ENCODE data around the gene NELL2. TPM values are rescaled to one million over a fixed set of nuclear protein-coding genes. Genes with fewer than 3 reads are reported as not detected.

The NELL2 gene
- total RNA-seq, 1 donor from 2014 or later, result 1.0 TPM

- H2AFZ ChIP-seq (ENCODE audit: low read depth, low read length), result no peak overlapping the region
- no peaks in the 10 kb centered on the region for H4K20me1 ChIP-seq (ENCODE audit: insufficient read depth, low read length)
- no peak overlapping the region for H3K4me3 ChIP-seq (ENCODE audit: insufficient read depth, low read depth, low read length)
- Mint-ChIP-seq H3K27me3 (ENCODE audit: low read depth, unreplicated experiment) (no peaks in the 10 kb centered on the region), H3K27ac (ENCODE audit: unreplicated experiment) (no peak overlapping the region), H3K36me3 (ENCODE audit: low read depth, unreplicated experiment) (no peaks in the 10 kb centered on the region), H3K9me3 (ENCODE audit: unreplicated experiment) (no peaks in the 10 kb centered on the region), H3K4me3 (ENCODE audit: unreplicated experiment) (no peak overlapping the region), H3K4me1 (ENCODE audit: low read depth, unreplicated experiment) (peaks cover 2% of the 10 kb centered on the region)
- no peaks in the 10 kb centered on the region for H3K4me1 ChIP-seq (ENCODE audit: insufficient read depth, low read length)
- DNase-seq (ENCODE audit: low read depth), result no peak
- H3K9me3 ChIP-seq (ENCODE audit: insufficient read depth, low read depth, low read length), result no peaks in the 10 kb centered on the region
- H3K27me3 ChIP-seq (ENCODE audit: insufficient read depth, low read length), result no peaks in the 10 kb centered on the region
- no peaks in the 10 kb centered on the region for H3K79me2 ChIP-seq (ENCODE audit: insufficient read depth, low read length)
- H3K4me2 ChIP-seq (ENCODE audit: low read length), result no peak overlapping the region
- no peak overlapping the region for H3K9ac ChIP-seq (ENCODE audit: low read length)
- H3K36me3 ChIP-seq (ENCODE audit: insufficient read depth, low read length), result no peaks in the 10 kb centered on the region
- H3K27ac ChIP-seq (ENCODE audit: low read depth, low read length), result no peak overlapping the region
- TF ChIP-seq EZH2 (IDR thresholded peaks at IDR 0.05; ENCODE audit: insufficient read depth, low read length), result no peak
- no peak for TF ChIP-seq CTCF (IDR thresholded peaks at IDR 0.05; ENCODE audit: insufficient read depth, low read depth, low read length)
- no peak for FAIRE-seq
These were observed 27.4 kb downstream of the NELL2 start for GRCh38 chr12:44848703-44849085.

DNA sequence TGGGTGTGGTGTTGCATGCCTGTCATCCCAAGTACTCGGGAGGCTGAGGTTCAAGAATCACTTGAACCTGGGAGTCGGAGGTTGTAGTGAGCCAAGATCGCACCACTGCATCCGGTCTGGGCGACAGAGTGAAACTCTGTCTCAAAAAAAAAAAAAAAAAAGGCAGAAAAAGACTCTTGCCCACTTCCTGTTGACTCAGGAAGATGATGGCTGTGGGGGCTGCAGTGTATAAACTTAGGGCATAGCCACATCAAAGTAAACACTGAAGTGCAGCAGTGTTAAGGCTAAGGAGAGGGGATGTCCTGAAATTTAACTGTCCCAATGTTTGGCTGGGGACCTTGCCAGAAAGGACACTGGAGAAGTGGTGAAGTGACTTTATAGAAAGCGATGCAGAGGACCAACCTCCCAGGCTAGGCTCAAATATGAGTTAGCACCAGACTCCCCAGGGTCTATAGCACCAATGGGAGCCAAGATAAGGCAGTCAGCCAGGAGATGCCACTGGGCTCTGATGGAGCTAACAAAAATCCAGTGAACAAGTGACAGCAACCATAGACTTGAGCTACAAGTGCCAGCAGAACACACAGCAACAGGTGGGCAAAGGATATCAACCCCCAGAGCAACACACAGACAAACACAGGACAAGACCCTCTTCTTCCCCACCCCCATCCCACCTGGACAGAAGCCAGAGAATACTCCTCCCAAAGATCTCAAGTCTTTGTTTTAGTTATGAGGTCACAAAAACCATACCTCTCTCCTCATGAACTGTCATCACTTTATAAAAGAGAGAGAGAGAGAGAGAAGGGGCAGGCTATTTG is 28.0 kb downstream of the NELL2 start:
- TF ChIP-seq EZH2 (IDR thresholded peaks at IDR 0.05; ENCODE audit: insufficient read depth, low read length), result no peak
- Histone ChIP-seq H3K9me3 (ENCODE audit: insufficient read depth, low read depth, low read length) (no peaks in the 10 kb centered on the region), H3K4me3 (ENCODE audit: insufficient read depth, low read depth, low read length) (no peak overlapping the region), H3K9ac (ENCODE audit: low read length) (no peak overlapping the region), H3K79me2 (ENCODE audit: insufficient read depth, low read length) (no peaks in the 10 kb centered on the region), H3K27me3 (ENCODE audit: insufficient read depth, low read length) (no peaks in the 10 kb centered on the region), H2AFZ (ENCODE audit: low read depth, low read length) (no peak overlapping the region), H3K36me3 (ENCODE audit: insufficient read depth, low read length) (no peaks in the 10 kb centered on the region), H4K20me1 (ENCODE audit: insufficient read depth, low read length) (no peaks in the 10 kb centered on the region), H3K4me1 (ENCODE audit: insufficient read depth, low read length) (no peaks in the 10 kb centered on the region), H3K4me2 (ENCODE audit: low read length) (no peak overlapping the region), H3K27ac (ENCODE audit: low read depth, low read length) (no peak overlapping the region)
- Mint-ChIP-seq H3K27me3 (ENCODE audit: low read depth, unreplicated experiment) (no peaks in the 10 kb centered on the region), H3K4me3 (ENCODE audit: unreplicated experiment) (no peak overlapping the region), H3K27ac (ENCODE audit: unreplicated experiment) (no peak overlapping the region), H3K36me3 (ENCODE audit: low read depth, unreplicated experiment) (no peaks in the 10 kb centered on the region), H3K4me1 (ENCODE audit: low read depth, unreplicated experiment) (peaks cover 2% of the 10 kb centered on the region), H3K9me3 (ENCODE audit: unreplicated experiment) (no peaks in the 10 kb centered on the region)
- DNase-seq (ENCODE audit: low read depth) (no peak), FAIRE-seq (no peak)

DNA sequence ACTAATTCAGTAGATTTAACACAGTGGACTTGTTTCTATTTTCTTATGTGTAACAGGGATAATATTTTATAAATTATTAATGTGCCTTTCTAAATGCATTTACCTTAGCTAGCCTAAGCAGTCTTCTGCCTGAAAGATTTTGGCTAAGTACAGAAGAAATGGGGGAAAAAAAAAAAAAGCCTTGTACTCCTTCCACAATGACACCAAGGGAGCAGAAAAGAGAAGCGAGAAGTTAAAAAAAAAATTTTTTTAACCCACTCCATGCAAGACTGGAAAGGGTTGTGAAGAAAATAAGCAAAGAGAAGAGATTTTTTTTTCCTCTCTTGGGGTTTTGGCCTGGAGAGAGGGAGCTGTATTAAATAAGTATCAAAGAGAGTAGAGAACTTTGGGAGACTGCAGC is 28.7 kb downstream of the NELL2 start:
- DNase-seq (ENCODE audit: low read depth) (no peak), FAIRE-seq (no peak)
- H3K36me3 ChIP-seq (ENCODE audit: insufficient read depth, low read length), result no peaks in the 10 kb centered on the region
- H2AFZ ChIP-seq (ENCODE audit: low read depth, low read length), result no peak overlapping the region
- H3K4me2 ChIP-seq (ENCODE audit: low read length), result no peak overlapping the region
- H3K27me3 Mint-ChIP-seq (ENCODE audit: low read depth, unreplicated experiment), result no peaks in the 10 kb centered on the region
- H3K4me3 Mint-ChIP-seq (ENCODE audit: unreplicated experiment), result no peak overlapping the region
- no peak for TF ChIP-seq EZH2 (IDR thresholded peaks at IDR 0.05; ENCODE audit: insufficient read depth, low read length)
- TF ChIP-seq CTCF (IDR thresholded peaks at IDR 0.05; ENCODE audit: insufficient read depth, low read depth, low read length), result no peak
- H3K4me1 Mint-ChIP-seq (ENCODE audit: low read depth, unreplicated experiment), result peaks cover 2% of the 10 kb centered on the region
- no peaks in the 10 kb centered on the region for H4K20me1 ChIP-seq (ENCODE audit: insufficient read depth, low read length)
- no peaks in the 10 kb centered on the region for H3K36me3 Mint-ChIP-seq (ENCODE audit: low read depth, unreplicated experiment)
- H3K9me3 ChIP-seq (ENCODE audit: insufficient read depth, low read depth, low read length), result no peaks in the 10 kb centered on the region
- H3K27ac ChIP-seq (ENCODE audit: low read depth, low read length), result no peak overlapping the region
- H3K79me2 ChIP-seq (ENCODE audit: insufficient read depth, low read length), result no peaks in the 10 kb centered on the region
- no peak overlapping the region for H3K27ac Mint-ChIP-seq (ENCODE audit: unreplicated experiment)
- no peak overlapping the region for H3K4me3 ChIP-seq (ENCODE audit: insufficient read depth, low read depth, low read length)
- no peaks in the 10 kb centered on the region for H3K27me3 ChIP-seq (ENCODE audit: insufficient read depth, low read length)
- no peaks in the 10 kb centered on the region for H3K9me3 Mint-ChIP-seq (ENCODE audit: unreplicated experiment)
- no peak overlapping the region for H3K9ac ChIP-seq (ENCODE audit: low read length)
- H3K4me1 ChIP-seq (ENCODE audit: insufficient read depth, low read length), result no peaks in the 10 kb centered on the region

Measured in astrocyte (in vitro differentiated cells and primary cell).